DND-41 (cell line): ENCODE measurements around the gene ZBED5.

Source experiments
- EZH2 ChIP-seq: IDR thresholded peaks from 3 replicates; pipeline ENCODE4 v1.6.1; 2012; ENCODE audit warnings: borderline replicate concordance, low read depth, mild to moderate bottlenecking, moderate library complexity, low read length, inconsistent platforms; ENCODE audit not compliant: severe bottlenecking
- TF ChIP-seq, protein P1 (sequence below): IDR thresholded peaks from 2 replicates; pipeline ENCODE4 v1.5.1; 2012; ENCODE audit warnings: borderline replicate concordance, low read length, moderate library complexity, mild to moderate bottlenecking; ENCODE audit not compliant: poor library complexity, severe bottlenecking; ENCODE audit errors: extremely low read depth

DNA sequence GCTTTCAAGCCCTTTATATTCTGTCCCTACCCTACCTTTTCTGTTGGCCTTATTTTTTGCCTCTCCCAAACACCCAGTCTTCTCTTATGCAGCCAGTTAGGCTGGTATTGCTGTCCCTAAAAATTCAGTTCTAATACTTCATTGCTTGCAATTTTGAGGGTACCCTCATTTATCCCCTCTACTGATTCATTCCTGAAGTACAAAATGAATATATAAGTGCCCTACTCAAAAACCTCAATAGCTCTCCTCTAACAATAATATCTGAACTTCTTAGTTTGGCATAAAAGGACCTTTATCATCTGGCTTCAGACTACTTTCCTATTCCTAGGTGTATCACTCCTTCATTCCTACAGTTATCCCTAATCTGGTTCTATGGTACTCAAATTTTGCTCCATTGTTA, 43.9 kb downstream of the ZBED5 start:
- TF ChIP-seq, protein P1, sequence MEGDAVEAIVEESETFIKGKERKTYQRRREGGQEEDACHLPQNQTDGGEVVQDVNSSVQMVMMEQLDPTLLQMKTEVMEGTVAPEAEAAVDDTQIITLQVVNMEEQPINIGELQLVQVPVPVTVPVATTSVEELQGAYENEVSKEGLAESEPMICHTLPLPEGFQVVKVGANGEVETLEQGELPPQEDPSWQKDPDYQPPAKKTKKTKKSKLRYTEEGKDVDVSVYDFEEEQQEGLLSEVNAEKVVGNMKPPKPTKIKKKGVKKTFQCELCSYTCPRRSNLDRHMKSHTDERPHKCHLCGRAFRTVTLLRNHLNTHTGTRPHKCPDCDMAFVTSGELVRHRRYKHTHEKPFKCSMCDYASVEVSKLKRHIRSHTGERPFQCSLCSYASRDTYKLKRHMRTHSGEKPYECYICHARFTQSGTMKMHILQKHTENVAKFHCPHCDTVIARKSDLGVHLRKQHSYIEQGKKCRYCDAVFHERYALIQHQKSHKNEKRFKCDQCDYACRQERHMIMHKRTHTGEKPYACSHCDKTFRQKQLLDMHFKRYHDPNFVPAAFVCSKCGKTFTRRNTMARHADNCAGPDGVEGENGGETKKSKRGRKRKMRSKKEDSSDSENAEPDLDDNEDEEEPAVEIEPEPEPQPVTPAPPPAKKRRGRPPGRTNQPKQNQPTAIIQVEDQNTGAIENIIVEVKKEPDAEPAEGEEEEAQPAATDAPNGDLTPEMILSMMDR: no peak
- no peak for TF ChIP-seq EZH2
